ENCODE results near the gene MBNL1.

DNA sequence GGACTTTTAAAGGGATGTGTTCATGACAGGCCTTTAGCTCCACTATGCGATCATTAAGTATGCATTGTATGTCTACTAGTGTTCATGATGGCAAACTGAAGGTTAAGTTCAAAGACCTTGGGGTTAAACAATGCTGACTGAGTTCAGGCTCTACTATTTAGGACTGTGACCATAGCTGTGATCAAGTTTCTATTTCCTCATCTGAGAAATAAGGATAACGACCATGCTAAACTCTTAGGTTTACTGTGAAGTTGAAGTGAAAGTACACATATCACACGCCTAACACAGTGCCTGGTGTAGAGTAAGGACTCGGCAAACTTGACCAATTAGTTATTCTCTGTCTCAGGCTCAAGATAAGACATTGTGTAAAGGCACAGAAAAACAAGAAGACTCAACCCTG lies 243.2 kb downstream of the MBNL1 start:
- TF ChIP-seq, protein P1, sequence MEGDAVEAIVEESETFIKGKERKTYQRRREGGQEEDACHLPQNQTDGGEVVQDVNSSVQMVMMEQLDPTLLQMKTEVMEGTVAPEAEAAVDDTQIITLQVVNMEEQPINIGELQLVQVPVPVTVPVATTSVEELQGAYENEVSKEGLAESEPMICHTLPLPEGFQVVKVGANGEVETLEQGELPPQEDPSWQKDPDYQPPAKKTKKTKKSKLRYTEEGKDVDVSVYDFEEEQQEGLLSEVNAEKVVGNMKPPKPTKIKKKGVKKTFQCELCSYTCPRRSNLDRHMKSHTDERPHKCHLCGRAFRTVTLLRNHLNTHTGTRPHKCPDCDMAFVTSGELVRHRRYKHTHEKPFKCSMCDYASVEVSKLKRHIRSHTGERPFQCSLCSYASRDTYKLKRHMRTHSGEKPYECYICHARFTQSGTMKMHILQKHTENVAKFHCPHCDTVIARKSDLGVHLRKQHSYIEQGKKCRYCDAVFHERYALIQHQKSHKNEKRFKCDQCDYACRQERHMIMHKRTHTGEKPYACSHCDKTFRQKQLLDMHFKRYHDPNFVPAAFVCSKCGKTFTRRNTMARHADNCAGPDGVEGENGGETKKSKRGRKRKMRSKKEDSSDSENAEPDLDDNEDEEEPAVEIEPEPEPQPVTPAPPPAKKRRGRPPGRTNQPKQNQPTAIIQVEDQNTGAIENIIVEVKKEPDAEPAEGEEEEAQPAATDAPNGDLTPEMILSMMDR (IDR thresholded peaks at IDR 0.05): no peak
- TF ChIP-seq ZFX (IDR thresholded peaks at IDR 0.05; ENCODE audit: borderline replicate concordance): no peak
